GM03348 (cell line): Measurements from ENCODE around the gene GCSH.
"Not testable (repeated sequence)": the region's sequence is repeated elsewhere in the genome, so short reads cannot be mapped to it uniquely, and the experiment has no call there.

ENCODE experiments used
- DNase-seq: peaks from one replicate; pipeline ENCODE4 v3.0.0; 2012; ENCODE audit warnings: low spot score

Gene GCSH

DNA sequence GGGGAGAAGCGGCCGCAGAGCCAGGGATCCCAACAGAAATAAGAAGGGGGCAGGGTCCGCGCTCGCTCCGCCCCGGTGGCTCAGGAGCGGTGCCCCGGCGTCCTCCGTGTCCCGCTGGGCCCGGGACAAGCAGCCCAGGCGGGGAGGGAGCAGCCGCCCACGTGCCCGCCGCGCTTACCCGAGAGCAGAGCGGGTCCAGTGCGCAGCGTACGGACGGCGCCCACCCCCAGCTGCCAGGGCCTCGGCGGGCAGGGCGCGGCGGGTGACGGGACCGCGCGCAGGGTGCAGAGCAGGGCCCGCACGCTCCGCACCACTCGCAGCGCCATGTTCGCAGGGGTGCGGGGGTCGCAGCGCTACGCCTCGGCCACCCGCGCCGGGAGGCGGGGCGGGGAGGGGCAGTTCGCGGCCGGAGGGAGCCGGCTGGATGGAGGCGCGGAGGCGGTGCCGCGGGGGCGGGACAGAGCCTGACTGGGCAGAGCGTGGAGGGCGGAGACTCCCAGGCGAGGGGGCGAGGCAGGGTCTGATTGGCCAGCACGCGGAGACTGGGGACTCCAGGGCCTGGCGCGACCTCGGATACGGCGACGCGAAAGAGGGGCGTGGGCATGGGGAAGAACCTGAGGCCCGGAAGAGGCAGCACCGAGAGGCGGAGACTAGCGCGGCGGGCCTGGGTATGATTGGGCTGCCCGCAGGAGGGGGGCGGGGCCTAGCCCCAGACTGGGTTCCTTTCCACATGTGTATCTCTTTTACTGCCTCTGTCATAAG is at the start of gene GCSH:
TSS of gene GCSH (minus strand) at position 443 of the 762 bp plus-strand sequence. CDS start at position 326, 117 bp downstream.
- peak; percentile 99 for DNase-seq

DNA sequence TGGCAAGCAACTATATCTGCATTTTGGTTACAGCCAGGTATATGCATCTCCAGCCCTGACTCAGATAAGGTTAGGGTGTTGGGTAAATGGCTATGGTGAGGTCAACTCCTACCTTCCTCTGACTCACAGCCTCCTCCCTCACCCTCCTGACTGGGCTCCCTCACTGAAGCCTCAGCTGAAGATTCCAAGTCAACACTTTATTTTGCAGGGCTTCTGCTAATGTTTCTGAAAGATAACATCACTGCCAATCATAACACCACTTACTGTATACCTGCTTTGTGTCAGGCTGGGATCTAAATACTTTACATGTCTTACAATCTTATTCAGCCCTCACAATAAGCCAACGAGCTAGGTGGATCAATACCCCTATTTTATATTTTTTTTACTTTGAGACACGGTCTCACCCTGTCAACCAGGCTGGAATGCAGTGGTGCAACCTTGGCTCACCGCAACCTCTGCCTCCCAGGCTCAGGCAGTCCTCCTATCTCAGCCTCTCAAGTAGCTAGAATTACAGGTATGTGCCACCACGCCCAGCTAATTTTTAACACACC is 47.8 kb upstream of the GCSH start:
- DNase-seq = no peak

DNA sequence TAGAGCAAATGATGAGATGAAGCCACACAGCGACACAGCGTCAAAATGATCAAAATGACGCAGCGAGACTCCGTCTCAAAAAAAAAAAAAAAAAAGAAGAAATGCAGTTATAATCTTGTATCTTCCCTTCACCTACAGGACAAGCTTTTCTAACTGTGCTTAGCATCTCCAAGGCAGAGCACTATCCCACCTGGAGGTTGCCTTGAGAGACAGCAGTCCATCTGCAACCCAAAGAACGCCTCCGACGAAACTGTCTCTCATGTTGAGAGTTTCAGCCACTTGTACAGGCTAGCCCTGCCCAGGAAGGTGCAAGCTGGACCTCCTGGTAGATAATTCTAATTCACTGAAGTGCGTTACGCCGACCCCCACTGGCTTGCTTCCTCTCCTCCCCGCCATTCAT is 46.7 kb upstream of the GCSH start:
- no peak for DNase-seq

GRCh38 chr16:81140930-81141780 is 45.0 kb upstream of the GCSH start:
- DNase-seq = no peak

- no peak for DNase-seq
Observed at GRCh38 chr16:81138831-81139557, 42.8 kb upstream of the GCSH start.

GRCh38 chr16:81137754-81138153 is 41.6 kb upstream of the GCSH start:
- DNase-seq = no peak

GRCh38 chr16:81136390-81137335 is 40.5 kb upstream of the GCSH start:
- DNase-seq = no peak

DNA sequence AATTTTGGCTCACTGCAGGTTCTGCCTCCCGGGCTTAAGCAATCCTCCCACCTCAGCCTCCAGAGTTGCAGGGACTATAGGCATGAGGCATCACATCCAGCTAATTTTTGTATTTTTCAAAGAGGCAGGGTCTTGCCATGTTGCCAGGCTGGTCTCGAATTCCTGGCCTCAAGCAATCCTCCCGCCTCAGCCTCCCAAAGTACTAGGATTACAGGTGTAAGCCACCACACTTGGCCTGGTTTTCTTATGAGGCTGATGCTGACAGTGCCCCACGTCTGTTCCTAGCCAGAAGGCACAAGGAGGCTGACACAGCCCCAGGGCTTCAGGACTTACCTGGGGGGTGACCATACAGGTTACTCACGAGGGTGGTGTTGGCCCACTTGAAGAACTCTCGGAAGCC is 33.9 kb upstream of the GCSH start:
- DNase-seq = no peak

DNA sequence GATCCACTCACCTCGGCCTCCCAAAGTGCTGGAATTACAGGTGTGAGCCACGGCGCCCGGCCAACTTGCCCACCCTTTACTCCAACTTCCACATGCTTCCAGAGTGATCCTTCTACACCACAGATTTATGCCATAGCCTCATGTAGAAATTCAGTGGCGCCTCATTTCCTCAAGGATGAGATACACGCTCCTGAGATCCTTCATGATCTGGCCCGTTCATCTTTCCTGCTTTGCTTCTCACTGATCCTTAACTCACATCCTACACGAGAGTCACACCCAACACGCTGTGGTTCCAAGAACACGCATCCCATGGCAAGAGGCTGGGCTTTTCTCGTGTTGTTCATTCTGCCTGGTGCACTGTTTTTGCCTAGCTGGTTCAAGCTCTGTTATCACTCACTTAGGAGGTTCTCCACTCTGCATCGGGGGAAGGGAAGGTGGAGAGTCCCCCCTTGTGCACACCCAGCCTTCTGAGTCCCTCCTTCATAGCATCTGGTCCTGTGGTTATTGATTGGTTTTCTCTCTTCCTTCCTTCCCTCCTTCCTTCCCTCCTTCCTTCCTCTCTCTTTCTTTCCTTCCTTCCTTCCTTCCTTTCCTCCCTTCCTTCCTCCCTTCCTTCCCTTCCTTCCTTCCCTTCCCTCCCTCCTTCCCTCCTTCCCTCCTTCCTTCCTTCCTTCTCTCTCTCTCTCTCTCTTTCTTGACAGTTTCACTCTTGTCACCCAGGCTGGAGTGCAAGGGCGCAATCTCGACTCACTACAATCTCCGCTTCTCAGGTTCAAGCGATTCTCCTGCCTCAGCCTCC is 32.7 kb upstream of the GCSH start:
- no peak for DNase-seq

GRCh38 chr16:81127051-81127450 is 30.9 kb upstream of the GCSH start:
- DNase-seq = no peak

- no peak for DNase-seq
Observed at GRCh38 chr16:81123092-81123852, 27.1 kb upstream of the GCSH start.

- no peak for DNase-seq
Observed at GRCh38 chr16:81121474-81121990, 25.3 kb upstream of the GCSH start.

DNA sequence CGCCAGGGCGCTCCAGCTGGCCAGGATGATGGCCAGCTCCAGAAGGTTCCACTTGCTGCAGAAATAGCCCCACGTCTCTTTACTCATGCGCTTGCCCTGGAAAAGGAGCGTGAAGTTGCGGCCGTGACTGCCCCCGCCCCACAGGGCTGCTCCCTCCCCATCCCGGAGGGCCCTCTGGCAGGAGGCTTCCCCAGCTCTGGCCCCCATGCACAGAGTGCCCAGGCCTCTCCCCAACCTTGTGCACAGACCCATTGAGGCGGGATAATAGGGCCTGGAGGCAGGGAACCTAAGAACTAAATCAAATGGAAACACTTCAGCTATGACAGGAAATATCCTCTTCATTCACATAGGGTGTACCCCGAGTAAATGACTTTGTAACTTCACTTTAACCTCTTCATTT is 21.2 kb upstream of the GCSH start:
- no peak for DNase-seq

DNA sequence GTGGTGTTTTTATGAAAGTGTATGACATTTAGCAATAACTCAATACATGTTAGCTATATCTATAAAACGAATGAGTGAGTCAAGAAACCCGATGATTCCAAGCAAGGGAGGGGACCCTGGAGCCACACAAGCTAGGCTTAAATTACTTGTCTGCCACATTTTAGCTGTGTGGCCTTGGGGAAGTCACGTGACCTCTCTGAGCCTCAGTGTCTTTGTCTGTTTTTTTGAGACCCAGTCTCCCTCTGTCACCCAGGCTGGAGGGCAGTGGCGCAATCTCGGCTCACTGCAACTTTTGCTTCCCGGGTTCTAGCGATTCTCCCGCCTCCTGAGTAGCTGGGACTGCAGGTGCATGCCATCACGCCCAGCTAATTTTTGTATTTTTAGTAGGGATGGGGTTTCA is 20.1 kb upstream of the GCSH start:
- no peak for DNase-seq

DNA sequence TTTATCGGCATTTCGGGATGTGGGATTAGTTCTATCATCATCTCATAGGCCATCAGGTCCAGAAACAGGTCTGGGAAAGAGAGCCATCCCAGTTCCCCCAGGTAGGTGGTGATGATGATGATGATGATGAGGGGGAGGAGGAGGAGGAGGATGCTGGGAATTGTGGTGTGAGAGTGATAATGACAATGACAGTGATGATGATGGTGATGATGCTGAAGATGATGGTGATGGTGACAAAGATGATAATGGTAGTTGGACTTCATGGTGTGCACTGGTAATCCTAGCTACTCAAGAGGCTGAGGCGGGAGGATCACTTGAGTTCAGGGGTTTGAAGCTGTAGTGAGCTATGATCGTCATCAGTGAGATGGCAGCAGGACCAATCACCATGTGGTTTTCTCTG is 16.3 kb upstream of the GCSH start:
- DNase-seq = no peak

DNA sequence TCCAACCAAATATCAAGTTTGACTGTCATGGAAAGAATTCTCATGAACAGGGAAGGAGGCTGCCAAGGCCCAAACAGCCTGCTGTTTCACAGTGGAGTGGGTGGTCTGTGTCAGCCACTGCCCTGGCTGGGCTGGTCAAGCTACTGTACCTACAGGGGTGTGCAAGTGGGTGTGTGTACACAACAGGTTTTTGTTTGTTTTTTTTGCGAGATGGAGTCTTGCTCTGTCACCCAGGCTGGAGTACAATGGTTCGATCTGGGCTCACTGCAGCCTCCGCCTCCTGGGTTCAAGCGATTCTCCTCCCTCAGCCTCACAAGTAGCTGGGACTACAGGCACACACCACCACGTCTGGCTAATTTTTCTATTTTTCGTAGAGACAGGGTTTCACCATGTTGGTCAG is 13.1 kb upstream of the GCSH start:
- DNase-seq = not testable (repeated sequence)

DNA sequence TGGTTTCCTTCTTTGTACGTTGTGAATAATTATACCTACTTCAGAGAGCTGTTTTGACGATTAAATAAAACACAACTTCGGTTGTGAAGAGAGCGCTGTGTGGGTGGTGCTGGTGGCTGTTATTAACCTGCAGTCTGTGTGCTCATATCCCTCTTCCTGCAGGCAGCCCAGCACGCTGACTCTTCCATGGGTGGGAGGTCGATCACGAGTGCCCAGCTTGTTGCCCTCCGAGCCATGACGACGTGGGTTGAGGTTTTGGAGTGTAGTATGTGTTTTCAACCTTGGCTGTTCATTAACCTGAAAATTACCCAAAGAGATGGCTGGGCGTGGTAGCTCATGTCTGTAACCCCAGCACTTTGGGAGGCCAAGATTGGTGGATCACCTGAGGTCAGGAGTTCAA is 11.3 kb upstream of the GCSH start:
- DNase-seq = no peak

DNA sequence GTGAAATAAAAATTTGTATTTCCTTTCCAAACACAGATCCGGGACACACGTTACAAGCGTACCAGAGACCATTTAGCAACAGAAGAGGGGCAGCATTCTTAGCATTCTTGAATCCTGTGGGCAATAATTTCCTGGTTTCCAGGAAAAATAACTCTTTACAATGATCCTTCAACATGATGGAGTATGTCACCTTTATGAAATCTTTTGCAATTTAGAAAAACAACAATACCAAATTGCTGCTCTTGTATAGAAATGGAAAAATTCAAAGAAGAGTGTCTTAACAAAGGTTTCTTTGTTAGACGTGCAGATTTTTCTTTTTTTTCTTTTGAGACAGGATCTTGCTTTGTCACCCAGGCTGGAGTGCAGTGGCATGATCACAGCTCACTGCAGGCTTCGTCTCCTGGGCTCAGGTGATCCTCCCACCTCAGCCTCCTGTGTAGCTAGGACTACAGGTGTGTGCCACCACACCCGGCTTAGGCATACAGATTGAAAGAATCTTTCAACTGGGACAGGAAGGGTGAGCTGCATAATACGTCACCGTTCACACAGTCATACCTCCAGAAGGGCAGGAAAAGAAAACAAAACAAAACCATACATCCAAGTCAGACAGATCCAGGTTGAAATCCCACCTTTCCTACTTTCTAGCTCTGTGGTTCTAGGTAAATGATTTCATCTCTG is 10.8 kb upstream of the GCSH start:
- DNase-seq = no peak

GRCh38 chr16:81105946-81106345 is 9.8 kb upstream of the GCSH start:
- DNase-seq = no peak
